Stimulated activated CD8-positive, alpha-beta memory T cell treated with anti-CD3 and anti-CD28 coated beads, Interleukin-12 subunit alpha, Interleukin-12 subunit beta, amount 100 ng/mL, for 24 hours (primary cell): Measurements from ENCODE around the gene RNF181.
"Not testable (repeated sequence)": the region's sequence is repeated elsewhere in the genome, so short reads cannot be mapped to it uniquely, and the experiment has no call there.

Experiments
- DNase-seq: peaks from one replicate; pipeline ENCODE4 v3.0.0-alpha.2; 2020; ENCODE audit errors: extremely low read depth

RNF181 gene

GRCh38 chr2:85614757-85615156, 19.2 kb downstream of the RNF181 start:
- not testable (repeated sequence) for DNase-seq

GRCh38 chr2:85615413-85615728, 19.8 kb downstream of the RNF181 start:
- no peak for DNase-seq

GRCh38 chr2:85617723-85618122, 22.2 kb downstream of the RNF181 start:
- DNase-seq = not testable (repeated sequence)

GRCh38 chr2:85619617-85620016, 24.1 kb downstream of the RNF181 start:
- DNase-seq = no peak

- DNase-seq = no peak
Observed at GRCh38 chr2:85621338-85621737, 25.8 kb downstream of the RNF181 start.

- DNase-seq = no peak
Observed at GRCh38 chr2:85623991-85624390, 28.4 kb downstream of the RNF181 start.

- no peak for DNase-seq
Observed at GRCh38 chr2:85628658-85629057, 33.1 kb downstream of the RNF181 start.

GRCh38 chr2:85631316-85631715, 35.8 kb downstream of the RNF181 start:
- no peak for DNase-seq

- DNase-seq = no peak
Observed at GRCh38 chr2:85635011-85635410, 39.5 kb downstream of the RNF181 start.

GRCh38 chr2:85635636-85636035, 40.1 kb downstream of the RNF181 start:
- no peak for DNase-seq

- no peak for DNase-seq
Observed at GRCh38 chr2:85642725-85643124, 47.2 kb downstream of the RNF181 start.

- DNase-seq = no peak
Observed at GRCh38 chr2:85644909-85645308, 49.4 kb downstream of the RNF181 start.

- no peak for DNase-seq
Observed at GRCh38 chr2:85646166-85646565, 50.6 kb downstream of the RNF181 start.
